Measurements from ENCODE around the gene PGAP6.

The PGAP6 gene

GRCh38 chr16:370443-370842 lies 11.3 kb downstream of the PGAP6 start, which contains the start of gene MRPL28:
TSS of gene MRPL28 (minus strand) at chr16:370538. CDS start at chr16:370218, 320 bp downstream.
- in situ Hi-C loops (cut with HindIII; ENCODE audit: low pct_ligation_motif_present, low sequenced_read_pairs): no loop called here
- DNase-seq: peak; percentile 95

GRCh38 chr16:369866-370436 lies 11.8 kb downstream of the PGAP6 start:
- Histone ChIP-seq H3K36me3 (replicated peaks) (peaks cover 45% of the 10 kb centered on the region), H3K27me3 (replicated peaks) (no peaks in the 10 kb centered on the region), H3K4me3 (ENCODE audit: low read depth, low read length) (peak overlapping the region; percentile 48), H3K27ac (no peak overlapping the region)
- DNase-seq: no peak
- no peak for TF ChIP-seq CTCF (IDR thresholded peaks at IDR 0.05; ENCODE audit: low read depth, low read length, missing control alignments)
- in situ Hi-C loops (cut with HindIII; ENCODE audit: low pct_ligation_motif_present, low sequenced_read_pairs): no loop called here

More at GRCh38 chr16:370443-370842, 11.3 kb downstream of the PGAP6 start, which contains the start of gene MRPL28:
- TF ChIP-seq CTCF (IDR thresholded peaks at IDR 0.05; ENCODE audit: low read depth, low read length, missing control alignments): no peak
- Histone ChIP-seq H3K36me3 (replicated peaks) (peaks cover 45% of the 10 kb centered on the region), H3K27me3 (replicated peaks) (no peaks in the 10 kb centered on the region), H3K27ac (no peak within 1 kb of the TSS), H3K4me3 (ENCODE audit: low read depth, low read length) (peak within 1 kb of the TSS; percentile 48)

- H3K27me3 ChIP-seq (replicated peaks): no peaks in the 10 kb centered on the region
- peaks cover 41% of the 10 kb centered on the region for H3K36me3 ChIP-seq (replicated peaks)
- no peak for TF ChIP-seq CTCF (IDR thresholded peaks at IDR 0.05; ENCODE audit: low read depth, low read length, missing control alignments)
- in situ Hi-C loops (cut with HindIII; ENCODE audit: low pct_ligation_motif_present, low sequenced_read_pairs): no loop called here
- peak overlapping the region; percentile 48 for H3K4me3 ChIP-seq (ENCODE audit: low read depth, low read length)
- H3K27ac ChIP-seq: no peak overlapping the region
- DNase-seq: no peak
These were observed 12.4 kb downstream of the PGAP6 start for GRCh38 chr16:369275-369865.

- in situ Hi-C loops (cut with HindIII; ENCODE audit: low pct_ligation_motif_present, low sequenced_read_pairs): no loop called here
These were observed 13.2 kb downstream of the PGAP6 start for GRCh38 chr16:368388-369158.

GRCh38 chr16:367333-367903 lies 14.4 kb downstream of the PGAP6 start:
- H3K27me3 ChIP-seq (replicated peaks): no peaks in the 10 kb centered on the region
- in situ Hi-C loops (cut with HindIII; ENCODE audit: low pct_ligation_motif_present, low sequenced_read_pairs): no loop called here
- H3K27ac ChIP-seq: no peak overlapping the region
- no peak for TF ChIP-seq CTCF (IDR thresholded peaks at IDR 0.05; ENCODE audit: low read depth, low read length, missing control alignments)
- DNase-seq: no peak
- peaks cover 30% of the 10 kb centered on the region for H3K36me3 ChIP-seq (replicated peaks)
- H3K4me3 ChIP-seq (ENCODE audit: low read depth, low read length): no peak overlapping the region

More at GRCh38 chr16:368388-369158, 13.2 kb downstream of the PGAP6 start:
- Histone ChIP-seq H3K27me3 (replicated peaks) (no peaks in the 10 kb centered on the region), H3K36me3 (replicated peaks) (peaks cover 33% of the 10 kb centered on the region), H3K27ac (no peak overlapping the region), H3K4me3 (ENCODE audit: low read depth, low read length) (no peak overlapping the region)
- no peak for TF ChIP-seq CTCF (IDR thresholded peaks at IDR 0.05; ENCODE audit: low read depth, low read length, missing control alignments)
- no peak for DNase-seq

Data from brain microvascular endothelial cell (primary cell).